ENCODE results near the gene FREM3. TPM values are rescaled to one million over a fixed set of nuclear protein-coding genes. Genes with fewer than 3 reads are reported as not detected.
A peak's percentile ranks its signal among the peaks of the same experiment; 100 is the strongest.

The FREM3 gene
- polyA plus RNA-seq (2013, experiment 1 of 2): not detected
- polyA plus RNA-seq (2013, experiment 2 of 2): under 0.01 TPM

DNA sequence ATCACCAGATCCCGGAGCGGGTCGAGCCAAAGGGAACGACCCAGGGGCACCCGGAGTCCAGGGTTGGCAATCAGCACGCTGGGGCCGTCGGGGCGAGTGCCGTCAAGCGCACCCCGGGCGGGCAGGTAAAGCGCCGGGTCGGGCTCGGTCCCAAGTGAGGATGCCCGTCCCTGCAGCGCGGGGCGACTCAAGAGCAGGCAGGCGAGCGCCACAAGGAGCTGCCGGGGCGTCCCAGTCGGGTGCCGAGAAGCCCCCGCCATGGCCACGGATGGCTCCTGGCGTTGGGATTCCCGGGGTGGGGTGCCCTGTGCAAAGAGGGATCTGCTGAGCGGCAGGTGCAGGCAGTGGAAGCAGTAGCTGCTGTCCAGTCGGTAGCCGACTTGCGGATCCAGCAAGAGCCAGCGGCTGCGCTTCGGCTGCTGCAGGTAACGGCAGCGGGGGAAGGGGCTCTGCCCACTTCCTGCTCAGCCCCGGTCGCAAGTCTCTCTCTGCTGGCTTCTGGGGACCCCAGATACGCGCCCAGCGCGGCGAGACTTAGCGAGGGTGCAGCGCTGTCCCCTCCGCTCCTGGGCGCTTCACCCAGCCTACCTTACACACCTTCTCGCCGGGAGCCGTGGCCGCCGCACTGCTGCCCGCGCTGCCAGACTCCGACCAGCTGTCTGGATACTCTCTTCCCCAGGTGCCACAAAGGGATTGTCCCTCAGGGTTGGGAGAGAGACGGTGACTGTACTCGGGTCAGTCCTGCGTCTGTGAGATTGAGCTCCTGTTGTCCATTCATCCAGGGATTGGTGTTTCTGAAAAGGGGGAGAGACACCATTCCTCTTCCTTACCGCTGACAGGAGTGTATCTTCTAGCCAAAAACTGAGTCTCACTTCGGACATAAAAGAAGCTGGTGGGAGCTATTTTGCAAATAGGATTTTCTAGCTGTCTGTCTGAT lies at the start of gene FREM3:
Gene FREM3 (minus strand): TSS at position 260 of the 937 bp plus-strand sequence. CDS start 0 bp downstream, at position 260.
- peak; percentile 50 for DNase-seq
- Histone ChIP-seq H3K27me3 (ENCODE audit: insufficient read depth, low read length, poor library complexity) (peaks cover 19% of the 10 kb centered on the region), H3K4me3 (ENCODE audit: low read length) (no peak within 1 kb of the TSS), H3K18ac (ENCODE audit: low read length) (no peak within 1 kb of the TSS), H3K36me3 (ENCODE audit: control insufficient read depth, insufficient read depth, low read length) (no peaks in the 10 kb centered on the region), H3K4me1 (ENCODE audit: control insufficient read depth, low read depth, low read length) (no peaks in the 10 kb centered on the region), H4K8ac (ENCODE audit: low read depth, low read length) (no peak within 1 kb of the TSS), H3K4me2 (ENCODE audit: low read length) (peak within 1 kb of the TSS; percentile 89), H3K23ac (ENCODE audit: low read length) (peak within 1 kb of the TSS; percentile 66), H3K4ac (ENCODE audit: low read depth, low read length) (no peak within 1 kb of the TSS), H3K9ac (ENCODE audit: low read length) (peak within 1 kb of the TSS; percentile 38), H4K5ac (ENCODE audit: low read length) (no peak within 1 kb of the TSS), H3K79me1 (ENCODE audit: low read length) (no peaks in the 10 kb centered on the region), H2BK15ac (replicated peaks; ENCODE audit: low read depth) (no peak within 1 kb of the TSS), H2AK5ac (ENCODE audit: low read length) (no peak within 1 kb of the TSS), H2BK5ac (ENCODE audit: low read length) (no peak within 1 kb of the TSS), H3K79me2 (ENCODE audit: control insufficient read depth, insufficient read depth, low read length) (no peaks in the 10 kb centered on the region), H2BK120ac (ENCODE audit: low read depth, low read length) (no peak within 1 kb of the TSS), H3K56ac (ENCODE audit: low read length) (peak within 1 kb of the TSS; percentile 34), H3K27ac (ENCODE audit: low read depth, low read length) (no peak within 1 kb of the TSS)
- WGBS (ENCODE audit: extremely low coverage, insufficient coverage, low lambda C conversion rate): no CpG with 5 or more reads among the region's 64 CpGs

DNA sequence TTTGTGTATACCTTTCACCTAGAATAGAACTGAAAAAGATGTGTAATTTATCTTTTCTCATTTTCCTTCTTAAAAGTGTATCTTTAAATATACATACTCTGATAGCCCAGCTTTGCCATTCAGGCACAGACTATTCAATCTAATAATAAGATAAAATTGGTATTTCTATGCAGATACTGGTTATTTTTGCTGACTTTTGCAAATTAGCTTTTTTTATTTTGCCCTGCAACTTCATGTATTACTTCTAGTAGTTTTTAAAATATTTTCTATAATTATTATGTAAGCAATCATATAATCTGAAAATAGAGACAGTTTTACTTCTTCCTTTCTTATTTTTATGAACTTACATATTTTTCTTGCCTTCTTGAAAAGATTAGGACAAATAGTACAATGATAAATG lies 45.4 kb upstream of the FREM3 start:
- Histone ChIP-seq H3K18ac (ENCODE audit: low read length) (no peak overlapping the region), H2BK120ac (ENCODE audit: low read depth, low read length) (no peak overlapping the region), H3K23ac (ENCODE audit: low read length) (no peak overlapping the region), H3K56ac (ENCODE audit: low read length) (no peak overlapping the region), H3K27me3 (ENCODE audit: insufficient read depth, low read length, poor library complexity) (no peaks in the 10 kb centered on the region), H2AK5ac (ENCODE audit: low read length) (no peak overlapping the region), H2BK5ac (ENCODE audit: low read length) (no peak overlapping the region), H3K4me2 (ENCODE audit: low read length) (no peak overlapping the region), H3K79me1 (ENCODE audit: low read length) (no peaks in the 10 kb centered on the region), H4K5ac (ENCODE audit: low read length) (no peak overlapping the region), H3K4me3 (ENCODE audit: low read length) (no peak overlapping the region), H3K4ac (ENCODE audit: low read depth, low read length) (no peak overlapping the region), H3K4me1 (ENCODE audit: control insufficient read depth, low read depth, low read length) (no peaks in the 10 kb centered on the region), H3K79me2 (ENCODE audit: control insufficient read depth, insufficient read depth, low read length) (no peaks in the 10 kb centered on the region), H3K9ac (ENCODE audit: low read length) (no peak overlapping the region), H4K8ac (ENCODE audit: low read depth, low read length) (no peak overlapping the region), H3K27ac (ENCODE audit: low read depth, low read length) (no peak overlapping the region), H3K36me3 (ENCODE audit: control insufficient read depth, insufficient read depth, low read length) (no peaks in the 10 kb centered on the region), H2BK15ac (replicated peaks; ENCODE audit: low read depth) (no peak overlapping the region)
- DNase-seq: no peak

DNA sequence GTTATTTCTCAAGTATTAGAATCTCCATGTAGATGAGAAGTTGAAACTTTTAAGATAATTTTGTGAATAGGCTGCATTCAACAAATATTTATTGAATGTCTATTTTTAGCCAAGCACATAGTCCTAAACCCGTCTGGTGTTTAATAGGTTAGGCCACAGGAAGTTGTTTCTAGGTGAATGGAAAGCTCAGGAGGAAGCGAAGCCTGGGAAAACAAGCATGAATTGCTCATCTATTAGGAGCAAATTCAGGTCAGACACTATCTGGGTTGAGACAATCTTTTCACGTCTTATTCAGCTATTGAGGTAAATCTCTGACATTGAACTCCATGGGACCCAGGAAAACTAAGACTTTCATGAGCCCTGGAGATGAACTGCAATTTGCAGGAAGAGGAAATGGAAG lies 43.1 kb upstream of the FREM3 start:
- Histone ChIP-seq H3K79me1 (ENCODE audit: low read length) (no peaks in the 10 kb centered on the region), H3K36me3 (ENCODE audit: control insufficient read depth, insufficient read depth, low read length) (no peaks in the 10 kb centered on the region), H4K8ac (ENCODE audit: low read depth, low read length) (no peak overlapping the region), H2BK5ac (ENCODE audit: low read length) (no peak overlapping the region), H3K4ac (ENCODE audit: low read depth, low read length) (no peak overlapping the region), H3K56ac (ENCODE audit: low read length) (no peak overlapping the region), H3K18ac (ENCODE audit: low read length) (no peak overlapping the region), H2AK5ac (ENCODE audit: low read length) (no peak overlapping the region), H3K27me3 (ENCODE audit: insufficient read depth, low read length, poor library complexity) (no peaks in the 10 kb centered on the region), H3K4me3 (ENCODE audit: low read length) (no peak overlapping the region), H3K79me2 (ENCODE audit: control insufficient read depth, insufficient read depth, low read length) (no peaks in the 10 kb centered on the region), H3K4me2 (ENCODE audit: low read length) (no peak overlapping the region), H3K23ac (ENCODE audit: low read length) (no peak overlapping the region), H4K5ac (ENCODE audit: low read length) (no peak overlapping the region), H2BK120ac (ENCODE audit: low read depth, low read length) (no peak overlapping the region), H3K9ac (ENCODE audit: low read length) (no peak overlapping the region), H2BK15ac (replicated peaks; ENCODE audit: low read depth) (no peak overlapping the region), H3K4me1 (ENCODE audit: control insufficient read depth, low read depth, low read length) (no peaks in the 10 kb centered on the region), H3K27ac (ENCODE audit: low read depth, low read length) (no peak overlapping the region)
- no CpG with 5 or more reads among the region's 3 CpGs for WGBS (ENCODE audit: extremely low coverage, insufficient coverage, low lambda C conversion rate)
- DNase-seq: no peak

DNA sequence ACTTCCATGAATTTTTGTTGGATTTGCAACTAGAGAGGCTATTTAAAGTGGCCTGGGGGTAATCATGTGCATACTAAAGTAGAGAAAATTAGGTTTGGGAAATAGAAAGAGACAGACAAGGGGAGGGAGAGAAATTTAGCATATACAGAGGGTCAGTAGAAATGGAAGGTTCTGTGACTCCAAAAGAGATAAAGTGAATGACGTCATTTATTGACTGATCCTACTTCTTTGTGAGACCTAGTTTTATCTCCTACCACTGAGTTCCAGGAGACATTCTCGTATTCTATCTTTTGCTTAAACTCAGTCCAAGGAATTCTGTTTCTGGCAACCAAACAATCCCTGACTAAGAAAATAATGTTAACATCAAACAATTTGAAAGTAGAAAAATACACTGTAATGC lies 42.4 kb upstream of the FREM3 start:
- H2BK5ac ChIP-seq (ENCODE audit: low read length): no peak overlapping the region

DNA sequence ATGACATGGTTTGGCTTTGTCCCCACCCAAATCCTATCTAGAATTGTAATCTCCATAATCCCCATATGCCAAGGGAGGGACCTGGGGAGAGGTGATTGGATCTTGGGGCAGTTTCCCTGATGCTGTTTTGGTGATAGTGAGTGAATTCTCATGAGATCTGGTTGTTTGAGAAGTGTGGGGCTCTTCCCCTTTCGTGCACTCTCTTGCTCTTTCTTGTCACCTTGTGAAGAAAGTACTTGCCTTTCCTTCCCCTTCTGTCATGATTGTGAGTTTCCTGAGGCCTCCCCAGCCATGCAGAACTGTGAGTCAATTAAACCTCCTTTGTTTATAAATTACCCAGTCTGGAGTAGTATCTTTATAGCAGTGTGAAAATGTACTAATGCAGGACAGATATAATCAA lies 36.4 kb upstream of the FREM3 start:
- Histone ChIP-seq H2BK120ac (ENCODE audit: low read depth, low read length) (no peak overlapping the region), H3K4me2 (ENCODE audit: low read length) (no peak overlapping the region), H3K56ac (ENCODE audit: low read length) (no peak overlapping the region), H3K4me1 (ENCODE audit: control insufficient read depth, low read depth, low read length) (no peaks in the 10 kb centered on the region), H3K4ac (ENCODE audit: low read depth, low read length) (no peak overlapping the region), H4K5ac (ENCODE audit: low read length) (no peak overlapping the region), H3K36me3 (ENCODE audit: control insufficient read depth, insufficient read depth, low read length) (no peaks in the 10 kb centered on the region), H2BK15ac (replicated peaks; ENCODE audit: low read depth) (no peak overlapping the region), H3K9ac (ENCODE audit: low read length) (no peak overlapping the region), H3K79me1 (ENCODE audit: low read length) (no peaks in the 10 kb centered on the region), H4K8ac (ENCODE audit: low read depth, low read length) (no peak overlapping the region), H3K23ac (ENCODE audit: low read length) (no peak overlapping the region), H3K18ac (ENCODE audit: low read length) (no peak overlapping the region), H2BK5ac (ENCODE audit: low read length) (no peak overlapping the region), H3K4me3 (ENCODE audit: low read length) (no peak overlapping the region), H3K27me3 (ENCODE audit: insufficient read depth, low read length, poor library complexity) (no peaks in the 10 kb centered on the region), H3K27ac (ENCODE audit: low read depth, low read length) (no peak overlapping the region), H3K79me2 (ENCODE audit: control insufficient read depth, insufficient read depth, low read length) (no peaks in the 10 kb centered on the region), H2AK5ac (ENCODE audit: low read length) (no peak overlapping the region)
- no CpG with 5 or more reads among the region's 1 CpG for WGBS (ENCODE audit: extremely low coverage, insufficient coverage, low lambda C conversion rate)
- DNase-seq: no peak

More for the DNA sequence above, 42.4 kb upstream of the FREM3 start:
- H3K79me2 ChIP-seq (ENCODE audit: control insufficient read depth, insufficient read depth, low read length): no peaks in the 10 kb centered on the region
- no CpG with 5 or more reads among the region's 2 CpGs for WGBS (ENCODE audit: extremely low coverage, insufficient coverage, low lambda C conversion rate)
- H4K5ac ChIP-seq (ENCODE audit: low read length): no peak overlapping the region
- no peak overlapping the region for H2AK5ac ChIP-seq (ENCODE audit: low read length)
- no peak overlapping the region for H4K8ac ChIP-seq (ENCODE audit: low read depth, low read length)
- no peak overlapping the region for H3K4ac ChIP-seq (ENCODE audit: low read depth, low read length)
- H3K4me2 ChIP-seq (ENCODE audit: low read length): no peak overlapping the region
- no peaks in the 10 kb centered on the region for H3K4me1 ChIP-seq (ENCODE audit: control insufficient read depth, low read depth, low read length)
- H2BK120ac ChIP-seq (ENCODE audit: low read depth, low read length): no peak overlapping the region
- no peak overlapping the region for H3K56ac ChIP-seq (ENCODE audit: low read length)
- H3K4me3 ChIP-seq (ENCODE audit: low read length): no peak overlapping the region
- no peak overlapping the region for H2BK15ac ChIP-seq (replicated peaks; ENCODE audit: low read depth)
- H3K36me3 ChIP-seq (ENCODE audit: control insufficient read depth, insufficient read depth, low read length): no peaks in the 10 kb centered on the region
- H3K9ac ChIP-seq (ENCODE audit: low read length): no peak overlapping the region
- no peak overlapping the region for H3K18ac ChIP-seq (ENCODE audit: low read length)
- H3K23ac ChIP-seq (ENCODE audit: low read length): no peak overlapping the region
- H3K79me1 ChIP-seq (ENCODE audit: low read length): no peaks in the 10 kb centered on the region
- no peaks in the 10 kb centered on the region for H3K27me3 ChIP-seq (ENCODE audit: insufficient read depth, low read length, poor library complexity)
- no peak for DNase-seq
- H3K27ac ChIP-seq (ENCODE audit: low read depth, low read length): no peak overlapping the region
